SKM-1 treated with dmso at 0.1 percent for 144 hours (cell line): ENCODE results near the gene CSNK1D.

ENCODE experiments used
- DNase-seq: peaks from one replicate; lab custom pipeline; 2025; ENCODE audit not compliant: unreplicated experiment; lab: John Stamatoyannopoulos, UW

CSNK1D gene

DNA sequence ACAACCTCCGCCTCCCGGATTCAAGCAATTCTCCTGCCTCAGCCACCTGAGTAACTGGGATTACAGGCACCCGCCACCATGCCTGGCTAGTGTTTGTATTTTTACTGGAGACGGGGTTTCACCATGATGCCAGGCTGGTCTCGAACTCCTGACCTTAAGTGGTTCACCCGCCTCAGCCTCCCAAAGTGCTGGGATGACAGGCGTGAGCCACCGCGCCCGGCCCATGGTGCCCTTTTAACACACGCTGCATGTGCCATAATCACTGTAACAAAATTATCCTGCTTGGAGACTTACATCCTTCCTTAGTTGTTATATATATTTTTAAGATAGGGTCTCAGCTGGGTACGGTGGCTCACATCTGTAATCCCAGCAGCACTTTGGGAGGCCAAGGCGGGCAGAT lies 38.5 kb upstream of the CSNK1D start:
- no peak for DNase-seq

- DNase-seq, result no peak
These were observed 37.4 kb upstream of the CSNK1D start for GRCh38 chr17:82310877-82311276.

- DNase-seq, result no peak
These were observed 36.4 kb upstream of the CSNK1D start for GRCh38 chr17:82309656-82310570.

DNA sequence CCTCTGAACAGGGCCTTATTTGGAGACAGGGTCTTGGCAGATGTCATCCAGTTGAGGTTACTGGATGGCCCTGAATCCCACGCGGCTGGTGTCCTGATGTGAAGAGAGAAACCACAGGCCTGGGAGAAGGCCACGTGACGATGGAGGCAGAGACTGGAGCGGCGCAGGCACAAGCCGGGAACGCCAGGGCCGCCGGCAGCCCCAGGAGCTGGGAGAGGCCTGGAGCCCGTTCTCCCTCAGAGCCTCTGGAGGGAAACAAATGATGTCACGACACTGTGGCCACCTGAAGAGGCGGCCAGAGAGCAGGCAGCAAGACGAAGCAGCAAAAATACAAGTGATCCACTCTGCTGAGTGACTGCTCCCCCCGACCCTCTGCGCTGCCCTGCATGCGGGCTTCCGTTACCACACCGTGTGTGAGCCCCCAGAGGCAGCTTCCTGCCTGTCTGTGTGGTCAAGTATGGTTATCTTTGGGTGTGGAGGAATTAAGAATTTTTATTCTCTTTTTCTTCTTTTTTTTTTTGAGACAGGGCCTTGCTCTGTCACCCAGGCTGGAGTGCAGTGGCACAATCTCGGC lies 32.3 kb upstream of the CSNK1D start:
- DNase-seq, result no peak

DNA sequence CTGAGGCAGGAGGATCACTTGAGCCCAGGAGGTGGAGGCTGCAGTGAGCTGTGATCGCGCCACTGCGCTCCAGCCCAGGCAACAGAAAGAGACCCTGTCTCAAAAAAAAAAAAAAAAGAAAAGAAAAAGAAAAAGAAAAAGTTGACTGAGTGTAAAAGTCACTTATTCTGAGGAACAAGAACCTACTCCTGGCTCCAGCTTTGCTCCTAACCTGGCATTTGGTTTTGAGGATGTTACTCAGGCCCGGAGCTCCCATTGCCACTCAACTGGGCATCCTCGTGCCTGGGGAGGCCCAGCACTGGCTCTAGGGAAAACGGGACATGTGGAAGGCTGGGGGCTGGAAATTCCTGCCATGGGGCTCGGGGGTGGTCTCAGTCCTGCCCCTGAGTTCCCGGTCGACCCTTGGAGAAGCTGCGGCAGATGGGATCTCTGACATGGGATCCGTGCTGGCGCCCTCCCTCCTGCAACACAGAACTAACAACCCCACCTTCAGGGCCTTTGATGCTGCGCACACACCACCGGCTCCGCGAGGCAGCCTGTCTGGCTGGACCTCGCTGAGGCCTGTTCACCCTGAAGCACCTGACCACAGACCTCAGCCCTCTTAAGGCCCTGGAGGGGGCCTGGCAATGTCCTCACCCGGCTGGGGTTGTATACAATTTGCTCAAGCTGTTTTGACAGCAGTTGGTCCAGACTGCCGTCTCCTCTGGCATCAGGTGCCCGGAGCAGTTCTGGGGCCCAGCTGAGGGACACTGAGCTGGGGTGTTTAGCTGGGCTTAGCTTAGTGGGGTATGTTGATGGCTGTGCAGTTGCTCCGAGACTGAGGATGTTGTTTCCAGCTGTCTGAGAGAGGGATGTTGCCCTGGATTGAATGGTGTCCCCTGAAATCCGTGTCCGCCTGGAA lies 31.6 kb upstream of the CSNK1D start:
- no peak for DNase-seq

DNA sequence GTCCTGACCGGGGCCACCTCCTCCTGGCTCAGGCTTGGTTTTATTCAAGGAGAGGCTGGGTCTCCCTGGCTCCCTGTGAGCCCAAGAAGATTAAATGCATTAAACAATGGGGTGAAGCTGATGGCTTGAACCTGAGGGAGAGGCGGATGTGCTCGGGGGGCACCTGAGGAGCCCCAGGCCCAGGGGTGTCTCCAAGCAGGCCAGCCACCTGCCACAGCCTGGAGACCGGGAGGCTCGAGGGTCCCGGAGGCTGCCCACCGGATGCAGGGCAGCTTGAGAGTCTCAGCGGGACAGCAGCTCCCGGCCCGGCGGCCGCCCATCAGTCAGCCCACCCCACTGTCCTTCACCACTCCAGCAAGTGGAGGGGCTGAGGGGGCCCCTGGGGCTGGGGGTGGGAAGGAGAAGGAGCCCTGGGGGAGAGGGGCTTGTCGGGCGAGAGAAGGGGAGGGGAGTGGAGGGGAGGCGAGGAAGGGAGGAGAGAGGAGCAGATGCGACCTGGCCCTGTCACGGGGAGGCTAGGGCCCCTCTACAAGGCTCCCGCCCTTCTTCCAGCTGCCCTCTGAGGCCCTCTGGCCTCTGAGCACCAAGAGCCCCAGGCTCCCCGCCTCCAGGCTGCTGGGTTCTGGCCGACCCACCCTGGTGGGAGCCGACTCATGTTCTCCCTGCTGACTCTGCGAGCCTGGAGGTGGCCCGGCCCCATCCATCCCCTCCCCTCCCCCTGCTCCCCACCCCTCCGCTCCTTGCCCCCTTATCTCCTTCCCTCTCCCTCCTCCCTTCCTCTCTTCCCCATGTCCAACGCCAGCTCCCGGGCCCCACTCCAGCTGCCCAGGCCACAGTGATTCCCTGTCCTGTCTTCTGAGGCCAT lies 30.7 kb upstream of the CSNK1D start:
- DNase-seq, result no peak

GRCh38 chr17:82302991-82303943 lies 29.8 kb upstream of the CSNK1D start:
- no peak for DNase-seq

DNA sequence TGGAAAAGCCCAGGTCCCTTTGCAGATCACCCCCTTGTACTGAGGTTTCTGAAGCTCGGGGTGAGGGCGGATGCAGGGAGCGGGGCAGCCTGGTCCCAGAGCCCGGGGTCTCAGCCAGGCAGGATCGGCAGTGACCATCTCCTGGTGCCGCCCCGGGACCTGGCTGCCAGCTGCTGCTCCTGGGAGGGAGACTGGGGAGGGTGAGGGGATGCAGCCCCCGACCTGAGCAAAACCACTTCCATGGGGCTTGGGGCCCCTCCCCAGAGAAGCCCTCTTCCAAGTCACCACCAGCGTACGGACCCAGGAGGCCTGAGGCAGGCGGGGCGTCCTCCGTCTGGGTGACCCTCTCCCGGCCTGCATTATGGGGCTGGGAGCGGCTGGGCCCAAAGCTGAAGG lies 29.1 kb upstream of the CSNK1D start:
- DNase-seq, result no peak

DNA sequence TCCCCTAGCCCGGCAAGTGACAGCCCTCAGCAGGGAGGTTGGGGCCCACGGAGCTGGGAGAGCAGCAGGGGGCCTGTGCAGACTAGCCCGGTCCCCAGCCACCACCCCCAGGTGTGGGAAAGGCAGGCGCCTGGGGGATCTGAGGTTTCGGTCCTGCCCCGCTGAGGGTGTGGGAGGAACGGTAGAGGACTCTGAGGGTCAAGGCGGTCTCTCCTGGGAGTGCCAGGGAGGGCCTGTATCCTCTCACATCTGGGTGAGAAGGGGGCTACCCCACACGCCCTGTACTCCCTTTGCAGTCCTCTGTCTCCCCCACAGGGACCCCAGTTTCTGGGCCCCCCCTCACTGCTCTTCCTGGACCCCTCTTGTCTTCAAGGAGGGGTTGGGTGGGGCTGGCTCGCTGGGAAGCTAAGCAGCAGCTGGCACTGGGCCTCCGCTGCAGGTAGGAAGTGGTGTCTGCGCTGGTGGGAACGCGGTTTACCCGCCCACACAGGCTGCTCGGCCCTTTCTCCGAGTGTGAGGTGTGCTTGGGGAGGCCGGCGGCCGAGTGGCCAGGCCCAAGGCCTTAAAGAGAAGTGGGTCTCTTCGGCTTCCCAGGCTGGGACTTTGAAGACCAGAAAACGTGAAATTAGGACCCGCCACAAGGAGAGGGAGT lies 28.5 kb upstream of the CSNK1D start:
- DNase-seq, result no peak

DNA sequence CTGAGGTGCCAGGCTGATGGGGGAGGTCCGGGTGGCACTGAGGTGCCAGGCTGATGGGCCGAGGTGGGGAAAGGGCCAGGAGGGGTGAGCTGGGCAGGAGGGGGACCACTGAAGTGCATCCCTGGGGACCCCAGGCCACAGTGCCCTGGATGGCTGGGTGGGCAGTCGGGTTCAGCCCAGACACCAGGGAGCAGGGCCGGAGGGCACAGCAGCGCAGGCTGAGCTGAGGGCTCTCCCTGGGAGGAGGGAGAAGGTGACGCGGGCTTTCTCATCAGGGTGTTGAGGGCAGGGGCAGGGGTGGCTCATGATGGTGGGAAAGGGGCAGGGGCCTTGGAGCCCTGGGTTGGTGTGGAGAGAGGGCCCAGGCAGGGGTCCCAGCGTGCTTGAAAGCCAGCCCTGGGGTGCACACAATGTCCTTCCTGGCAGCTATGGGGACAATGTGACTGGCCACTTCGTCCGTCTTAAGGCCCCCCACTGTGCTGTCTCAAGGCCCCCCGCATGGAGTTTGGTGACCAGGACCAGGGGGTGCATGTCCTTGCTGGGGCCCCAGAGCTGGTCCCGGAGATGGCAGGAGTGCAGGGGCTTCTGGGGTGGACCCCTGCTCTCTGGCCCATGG lies 27.9 kb upstream of the CSNK1D start:
- no peak for DNase-seq

DNA sequence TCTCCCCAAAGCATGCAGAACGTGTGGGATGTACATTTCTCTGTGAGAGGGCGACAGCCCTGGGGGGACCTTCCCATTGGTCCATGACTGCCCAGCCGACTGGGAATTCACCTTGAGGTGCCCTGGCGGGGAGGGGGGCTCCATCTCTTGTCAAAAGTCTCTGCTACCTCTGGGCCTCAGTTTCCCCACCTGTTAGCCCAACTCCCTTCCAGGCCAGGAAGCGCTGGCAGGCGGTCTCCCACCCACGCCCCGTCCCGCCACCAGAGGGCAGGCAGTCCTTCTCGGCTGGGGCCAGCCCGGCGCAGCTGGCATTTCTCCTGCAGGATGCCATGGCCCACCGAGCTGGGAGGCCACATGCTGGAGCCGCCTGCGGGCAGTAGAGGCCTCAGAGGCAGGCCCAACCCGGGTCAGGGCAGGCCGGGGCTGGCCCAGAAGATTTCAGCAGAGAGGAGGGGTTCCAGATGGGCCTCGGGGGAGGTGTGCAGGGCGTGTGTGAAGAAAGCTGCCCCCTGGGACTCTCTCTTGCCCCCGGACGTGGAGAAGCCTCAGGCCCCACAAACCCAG lies 27.3 kb upstream of the CSNK1D start:
- DNase-seq, result no peak

DNA sequence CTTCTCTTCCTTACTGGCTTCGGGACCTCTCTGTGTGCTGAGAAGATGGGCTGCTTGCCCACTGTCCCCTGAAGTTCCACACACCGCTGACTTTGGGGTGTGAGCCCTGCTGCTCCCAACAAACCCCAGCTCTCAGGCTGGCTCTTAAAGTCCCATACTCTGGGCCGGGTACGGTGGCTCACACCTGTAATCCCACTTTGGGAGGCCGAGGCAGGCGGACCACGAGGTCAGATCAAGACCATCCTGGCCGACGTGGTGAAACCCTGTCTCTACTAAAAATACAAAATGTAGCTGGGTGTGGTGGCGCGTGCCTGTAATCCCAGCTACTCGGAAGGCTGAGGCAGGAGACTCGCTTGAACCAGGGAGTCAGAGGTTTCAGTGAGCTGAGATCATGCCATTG lies 26.7 kb upstream of the CSNK1D start:
- no peak for DNase-seq

- DNase-seq, result no peak
These were observed 26.0 kb upstream of the CSNK1D start for GRCh38 chr17:82299452-82299851.

DNA sequence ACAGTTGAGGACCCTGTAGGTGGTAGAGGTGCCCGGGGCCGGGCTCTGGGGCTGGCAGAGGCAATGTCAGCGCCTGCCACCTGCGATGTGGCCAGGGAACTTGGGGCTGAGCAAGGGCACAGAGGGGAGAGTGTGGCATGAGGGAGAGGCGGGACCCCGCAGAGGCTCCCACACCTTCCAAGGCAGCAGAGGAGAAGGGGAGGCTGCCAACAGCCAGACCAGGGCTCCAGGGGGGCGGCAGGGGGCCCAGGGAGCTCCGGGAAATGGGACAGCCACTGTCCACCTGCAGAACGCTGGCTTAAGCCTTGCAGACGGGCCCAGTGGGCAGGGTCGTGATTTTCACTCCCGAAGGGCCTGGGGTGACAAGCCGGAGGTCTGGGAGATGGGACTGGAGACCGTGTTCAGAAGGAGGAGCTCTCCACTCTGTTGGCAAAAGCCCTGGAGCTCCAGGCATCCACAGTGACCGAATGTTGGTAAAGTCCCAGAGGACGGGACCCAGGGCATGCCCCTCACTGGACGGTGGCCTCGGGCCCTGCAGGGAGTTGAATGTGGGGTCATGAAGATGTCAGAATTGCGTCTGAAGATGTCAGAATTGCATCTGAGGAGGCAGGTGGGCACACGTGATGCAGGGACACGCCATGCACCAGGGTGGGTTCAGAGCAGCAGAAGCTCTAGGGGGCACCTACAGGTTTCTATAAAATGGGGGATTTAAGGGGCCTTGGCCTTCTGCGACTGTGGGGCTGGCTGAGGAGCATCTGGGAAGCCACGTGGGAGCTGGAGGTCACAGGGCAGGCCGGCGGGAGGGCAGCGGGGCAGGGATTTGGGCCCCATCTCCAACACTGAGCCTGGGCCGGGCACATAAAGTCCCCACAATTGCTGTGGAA lies 25.3 kb upstream of the CSNK1D start:
- no peak for DNase-seq

- peak; percentile 94 for DNase-seq
These were observed 24.4 kb upstream of the CSNK1D start for GRCh38 chr17:82297714-82298537.

DNA sequence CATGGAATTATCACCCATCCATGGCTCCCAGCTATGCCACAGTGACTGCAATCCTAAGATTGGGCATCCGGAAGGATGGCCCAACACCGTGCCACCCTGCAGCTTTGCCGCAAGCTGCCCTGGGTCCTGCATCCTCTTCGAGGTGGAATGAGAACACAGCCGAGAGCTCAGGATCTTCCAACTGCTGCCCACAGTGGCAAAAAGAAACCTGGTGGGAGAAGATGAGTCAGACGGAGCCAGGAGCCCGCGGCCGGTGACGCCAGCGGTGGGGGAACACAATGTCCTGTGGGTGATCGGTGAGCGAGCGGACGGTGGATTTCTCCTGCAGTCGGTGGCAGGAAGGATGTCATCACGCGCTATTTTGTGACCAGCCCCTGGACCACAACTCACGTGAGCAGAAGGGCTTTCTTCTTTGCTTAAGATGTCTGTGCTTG lies 23.8 kb upstream of the CSNK1D start:
- DNase-seq, result peak; percentile 84
